ENCODE measurements around the gene G6PC3. TPM values are rescaled to one million over a fixed set of nuclear protein-coding genes. Genes with fewer than 3 reads are reported as not detected.

G6PC3 gene
- total and polyA plus RNA-seq, 2 of the 4 experiments (the other 2 are of a cell fraction): 20.4 to 107 TPM

DNA sequence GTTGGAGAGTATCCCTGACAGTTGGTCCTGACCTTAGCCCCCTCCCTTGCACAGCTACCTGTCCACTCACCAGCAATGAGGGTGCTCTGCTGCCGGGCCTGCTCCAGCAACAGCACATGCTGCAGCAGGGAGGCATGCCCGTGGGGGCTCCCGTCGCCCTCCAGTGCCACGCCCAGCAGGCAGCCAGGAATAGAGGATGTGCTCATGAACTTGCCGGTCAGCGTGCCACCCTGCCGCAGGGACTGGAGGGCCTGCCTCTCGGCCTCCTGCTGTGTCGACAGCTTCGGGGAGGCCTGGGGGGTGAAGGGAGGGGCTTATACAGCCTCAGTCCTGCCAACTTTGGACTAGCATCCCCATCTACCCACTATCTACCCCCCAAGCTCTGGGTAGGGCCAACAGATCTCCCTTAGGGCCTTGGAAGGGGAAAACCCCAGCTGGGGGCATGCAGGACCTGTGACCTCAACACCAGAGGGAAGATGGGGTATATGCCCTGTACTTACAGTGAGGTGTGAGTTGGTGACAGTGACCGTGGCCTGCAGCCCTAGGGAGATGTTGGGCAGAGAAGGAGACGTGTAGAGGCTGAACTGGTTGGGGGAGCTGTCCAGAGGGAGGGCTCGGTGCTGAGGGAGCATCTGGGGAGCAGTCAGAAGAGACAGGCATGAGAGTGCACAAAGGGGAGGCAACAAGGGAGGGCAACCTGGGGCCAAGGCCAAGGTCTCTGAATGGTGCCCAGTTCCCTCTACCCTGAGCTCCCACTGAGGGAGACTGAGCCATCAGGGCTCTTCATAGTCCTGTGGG, 20.9 kb downstream of the G6PC3 start:
- no peak overlapping the region for H4K91ac ChIP-seq (ENCODE audit: insufficient read depth, low read depth, low read length)
- no peak overlapping the region for H3K56ac ChIP-seq (ENCODE audit: extremely low read depth, insufficient read depth, low read length)
- in situ Hi-C loops (cut with MboI; ENCODE audit: low sequenced_read_pairs): no loop called here
- no peak overlapping the region for H3K18ac ChIP-seq (ENCODE audit: low read depth, low read length)
- H2BK120ac ChIP-seq (ENCODE audit: low read depth, low read length): no peak overlapping the region
- WGBS, 2 experiments (ENCODE audit: extremely low coverage in 2 of 2, insufficient read length in 1 of 2): 75% methylated on average over 2 of the region's 14 CpGs; no CpG with 5 or more reads in 1 of the 2 experiments
- no peak overlapping the region for H2BK20ac ChIP-seq (ENCODE audit: low read depth, low read length)
- H2AFZ ChIP-seq (replicated peaks; ENCODE audit: low read length, poor library complexity): no peak overlapping the region
- H3K79me1 ChIP-seq (ENCODE audit: low read depth in 1 of 2, low read length in 2 of 2): peaks cover 3 to 68% of the 10 kb centered on the region in 2 experiments
- H2BK15ac ChIP-seq (ENCODE audit: low read depth, low read length): no peak overlapping the region
- H4K8ac ChIP-seq (ENCODE audit: low read depth in 2 of 2, low read length in 2 of 2): no peak overlapping the region
- no peak overlapping the region for H3K27ac ChIP-seq (ENCODE audit: insufficient read depth, low read length)
- no peaks in the 10 kb centered on the region for H3K27me3 ChIP-seq (ENCODE audit: control insufficient read depth, insufficient read depth, low read length)
- intact Hi-C loops (cut with micrococcal nuclease): no loop called here
- H3K23ac ChIP-seq (ENCODE audit: low read depth, low read length): no peak overlapping the region
- H4K20me1 ChIP-seq (ENCODE audit: insufficient read depth, low read length): peaks cover 10% of the 10 kb centered on the region; the same call in 1 of the 2 replicates
- no peak overlapping the region for H2AK5ac ChIP-seq (ENCODE audit: low read depth, low read length)
- H3K9me3 ChIP-seq (ENCODE audit: control insufficient read depth, insufficient read depth, low read length): no peaks in the 10 kb centered on the region
- no peak for TF ChIP-seq MXI1 (IDR thresholded peaks at IDR 0.05; ENCODE audit: borderline replicate concordance, low read depth, low read length)
- no peak for TF ChIP-seq RAD21 (IDR thresholded peaks at IDR 0.05; ENCODE audit: low read length)
- TF ChIP-seq MAFK (IDR thresholded peaks at IDR 0.05; ENCODE audit: low read depth, low read length): no peak
- H3K4me3 ChIP-seq (ENCODE audit: insufficient read depth, low read depth, low read length): no peak overlapping the region
- H2BK5ac ChIP-seq (ENCODE audit: low read depth, low read length, poor library complexity, severe bottlenecking): no peak overlapping the region
- H3K9me1 ChIP-seq (ENCODE audit: insufficient read depth, low read length): peaks cover 8% of the 10 kb centered on the region
- H3K36me3 ChIP-seq (ENCODE audit: control insufficient read depth, insufficient read depth, low read length): peaks cover 30% of the 10 kb centered on the region
- no peak overlapping the region for H3K4ac ChIP-seq (ENCODE audit: low read depth, low read length)
- dilution Hi-C loops (cut with HindIII; ENCODE audit: low sequenced_read_pairs, unreplicated experiment): no loop called here
- no peak overlapping the region for H2AK9ac ChIP-seq (replicated peaks; ENCODE audit: low read depth, low read length, poor library complexity)
- DNase-seq (no peak), ATAC-seq (ENCODE audit: low read depth) (no peak)
- POLR2A ChIA-PET (ENCODE audit: unreplicated experiment): no interaction called here
- H3K14ac ChIP-seq (replicated peaks; ENCODE audit: low read depth, low read length): no peak overlapping the region
- no TSS peak for BruUV-seq (replicated peaks)
- no peak overlapping the region for H4K5ac ChIP-seq (ENCODE audit: low read depth, low read length)
- H3K4me1 ChIP-seq (ENCODE audit: control insufficient read depth, insufficient read depth, low read length): peaks cover 19% of the 10 kb centered on the region
- CTCF ChIA-PET: no interaction called here
- no peak overlapping the region for H3K4me2 ChIP-seq (ENCODE audit: low read depth, low read length)
- H3K9ac ChIP-seq (ENCODE audit: low read depth, low read length): no peak overlapping the region

All from IMR-90 (cell line).